Epithelial cell of proximal tubule (primary cell): ENCODE measurements around the gene GNL1. TPM values are rescaled to one million over a fixed set of nuclear protein-coding genes. Genes with fewer than 3 reads are reported as not detected.

Experiments used
- DNase-seq: peaks from one replicate; pipeline ENCODE4 v3.0.0-alpha.2; 2011; ENCODE audit warnings: low read depth
- H3K4me3 ChIP-seq: 2 replicates; pipeline ENCODE4 v1.5.1; 2011; ENCODE audit warnings: low read depth, mild to moderate bottlenecking, low read length
- total RNA-seq: library from RNA; depleted of rRNA; stranded (reverse); fragments of >200 nt; gene quantifications from 2 replicates; pipeline ENCODE4 v1.2.3, GENCODE V29; 2015
- TF ChIP-seq, protein P1 (sequence below): conservative IDR thresholded peaks from 2 replicates; pipeline ENCODE4 v1.5.1; 2012; ENCODE audit warnings: low read depth, mild to moderate bottlenecking, low read length

GNL1 gene
- total RNA-seq, 1 donor from 2014 or later = 46.1 TPM

DNA sequence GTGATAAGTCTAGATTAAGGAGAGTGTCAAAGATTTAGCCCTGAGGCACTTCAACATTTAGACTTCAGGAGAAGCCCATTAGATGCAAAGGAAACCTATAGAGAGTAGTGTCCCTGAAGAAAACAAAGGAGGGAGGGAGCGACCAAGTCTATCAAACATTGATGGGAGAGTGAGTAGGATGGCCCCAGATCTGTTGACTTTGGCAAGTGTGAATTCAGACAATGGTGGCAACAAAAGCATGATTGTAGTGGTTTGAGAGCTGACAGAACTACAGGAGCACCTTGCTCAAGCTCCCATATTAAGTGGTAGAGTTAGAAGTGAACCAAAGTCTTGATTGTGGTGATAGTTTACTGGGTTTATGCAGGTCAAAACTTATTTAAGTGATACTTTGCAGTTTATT is 14.0 kb upstream of the GNL1 start:
- TF ChIP-seq, protein P1, sequence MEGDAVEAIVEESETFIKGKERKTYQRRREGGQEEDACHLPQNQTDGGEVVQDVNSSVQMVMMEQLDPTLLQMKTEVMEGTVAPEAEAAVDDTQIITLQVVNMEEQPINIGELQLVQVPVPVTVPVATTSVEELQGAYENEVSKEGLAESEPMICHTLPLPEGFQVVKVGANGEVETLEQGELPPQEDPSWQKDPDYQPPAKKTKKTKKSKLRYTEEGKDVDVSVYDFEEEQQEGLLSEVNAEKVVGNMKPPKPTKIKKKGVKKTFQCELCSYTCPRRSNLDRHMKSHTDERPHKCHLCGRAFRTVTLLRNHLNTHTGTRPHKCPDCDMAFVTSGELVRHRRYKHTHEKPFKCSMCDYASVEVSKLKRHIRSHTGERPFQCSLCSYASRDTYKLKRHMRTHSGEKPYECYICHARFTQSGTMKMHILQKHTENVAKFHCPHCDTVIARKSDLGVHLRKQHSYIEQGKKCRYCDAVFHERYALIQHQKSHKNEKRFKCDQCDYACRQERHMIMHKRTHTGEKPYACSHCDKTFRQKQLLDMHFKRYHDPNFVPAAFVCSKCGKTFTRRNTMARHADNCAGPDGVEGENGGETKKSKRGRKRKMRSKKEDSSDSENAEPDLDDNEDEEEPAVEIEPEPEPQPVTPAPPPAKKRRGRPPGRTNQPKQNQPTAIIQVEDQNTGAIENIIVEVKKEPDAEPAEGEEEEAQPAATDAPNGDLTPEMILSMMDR = no peak
- DNase-seq = no peak
- H3K4me3 ChIP-seq = peak overlapping the region; percentile 81

GRCh38 chr6:30568245-30568644 is 12.0 kb upstream of the GNL1 start:
- H3K4me3 ChIP-seq = no peak overlapping the region
- TF ChIP-seq, protein P1 = no peak
- DNase-seq = no peak

GRCh38 chr6:30565772-30566171 is 9.5 kb upstream of the GNL1 start:
- TF ChIP-seq, protein P1 = no peak
- H3K4me3 ChIP-seq = no peak overlapping the region
- DNase-seq = no peak

GRCh38 chr6:30564114-30564513 is 7.8 kb upstream of the GNL1 start:
- TF ChIP-seq, protein P1 = no peak
- H3K4me3 ChIP-seq = no peak overlapping the region
- DNase-seq = no peak

DNA sequence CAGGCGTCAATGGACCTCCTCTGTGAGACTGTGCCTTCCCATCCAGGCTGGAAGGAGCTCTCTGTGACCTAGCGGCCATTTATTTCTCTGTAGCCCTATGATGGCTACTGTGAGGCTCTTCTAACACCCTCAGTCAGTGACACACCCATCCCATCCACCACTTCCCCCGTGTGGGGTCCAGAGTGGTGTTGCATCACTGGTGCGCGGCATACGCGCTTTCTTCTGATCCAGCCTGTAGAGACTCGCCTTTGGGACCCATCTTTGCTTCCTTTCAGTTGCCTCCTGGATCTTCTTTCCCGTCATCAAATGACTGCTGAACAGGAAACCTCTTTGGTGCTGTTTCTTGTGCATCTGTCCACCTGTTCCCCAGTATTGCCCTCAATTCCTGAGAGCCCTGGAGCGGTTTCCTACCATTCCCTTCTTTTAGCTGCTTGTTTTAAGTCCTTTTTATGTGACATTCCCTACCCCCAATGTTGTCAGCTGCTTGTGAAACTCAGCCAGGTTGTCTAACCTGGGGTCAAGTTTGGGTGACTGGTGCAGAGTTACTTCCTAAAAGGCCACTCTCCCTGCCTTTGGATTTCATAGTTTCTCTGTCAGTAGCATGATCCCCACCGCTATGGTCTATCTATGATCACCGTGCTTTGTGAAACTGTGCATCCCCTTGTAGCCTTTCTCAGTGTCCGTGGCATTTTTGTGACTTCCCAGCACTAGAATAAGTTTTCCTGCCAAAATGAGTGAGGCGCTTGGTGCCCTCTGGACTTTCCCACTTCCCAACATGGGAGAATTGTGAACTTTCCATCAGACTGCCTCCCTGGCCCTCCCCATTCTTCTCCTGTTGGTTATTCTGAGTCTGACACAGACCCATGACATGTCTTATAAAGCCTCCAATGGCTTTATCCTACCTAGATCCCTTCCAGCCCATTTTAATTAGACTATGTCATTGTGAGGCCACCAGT is 6.5 kb upstream of the GNL1 start:
- DNase-seq = no peak
- H3K4me3 ChIP-seq = no peak overlapping the region
- TF ChIP-seq, protein P1 = no peak

- H3K4me3 ChIP-seq = no peak overlapping the region
- no peak for DNase-seq
- TF ChIP-seq, protein P1 = no peak
Measured at GRCh38 chr6:30560930-30561329, 4.6 kb upstream of the GNL1 start.

DNA sequence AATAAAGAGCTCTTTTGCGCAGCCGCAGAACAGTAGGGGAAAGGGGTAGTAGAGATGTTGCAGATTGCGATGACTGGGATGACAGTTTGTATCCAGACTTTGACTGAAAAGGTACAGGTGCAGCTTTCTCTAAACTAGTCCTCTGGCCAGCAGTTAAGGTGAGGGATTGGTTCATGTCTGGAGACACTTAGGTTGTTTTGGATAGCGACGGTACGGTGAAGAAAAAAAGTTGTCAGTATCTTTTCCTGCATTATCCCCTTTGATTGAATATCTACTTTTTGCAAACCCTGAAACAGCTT is 1.3 kb upstream of the GNL1 start:
- peak overlapping the region; percentile 86 for H3K4me3 ChIP-seq
- TF ChIP-seq, protein P1 = no peak
- no peak for DNase-seq
